ENCODE results near the gene SFPQ.

GRCh38 chr1:35151220-35151619 is 41.7 kb downstream of the SFPQ start:
- TF ChIP-seq CTCF (conservative IDR thresholded peaks at IDR 0.05 in 1 of 2, IDR thresholded peaks at IDR 0.05 in 1 of 2; ENCODE audit: low read depth in 1 of 2, low read length in 2 of 2), result no peak
- no peak for TF ChIP-seq EZH2 (IDR thresholded peaks at IDR 0.05; ENCODE audit: low read length, missing control alignments)

Measured in fibroblast of lung (primary cell).